HUDEP-2 (cell line): Measurements from ENCODE around the gene DIAPH3.

ENCODE experiments used
- DNase-seq, 76 experiments: peaks; one replicate each; lab custom pipeline; 2025; ENCODE audit not compliant: unreplicated experiment in 76 of 76; lab: John Stamatoyannopoulos, UW

Gene DIAPH3

GRCh38 chr13:59806801-59807200, 356.9 kb downstream of the DIAPH3 start:
- DNase-seq = no peak

- DNase-seq = no peak
These were observed 362.4 kb downstream of the DIAPH3 start for GRCh38 chr13:59801107-59801880.

DNA sequence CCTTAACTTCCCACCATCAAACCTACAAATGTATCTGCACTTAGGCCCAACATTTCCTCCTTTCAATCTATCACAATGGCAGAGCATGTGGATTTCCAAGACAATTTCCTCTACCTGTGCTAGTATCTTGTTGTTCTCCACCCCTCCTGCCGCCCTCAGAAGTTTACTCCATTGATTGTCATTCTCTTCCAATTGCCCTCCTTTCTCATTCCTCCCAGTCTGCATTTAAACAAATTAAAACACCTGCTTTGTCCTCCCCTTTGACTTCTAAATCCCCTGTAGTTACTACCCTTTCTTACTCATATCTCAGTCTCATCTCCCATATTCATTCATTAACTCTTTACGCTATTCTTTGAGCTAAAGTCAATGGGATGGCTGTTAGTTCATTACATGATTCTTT, 370.6 kb downstream of the DIAPH3 start:
- DNase-seq = no peak

DNA sequence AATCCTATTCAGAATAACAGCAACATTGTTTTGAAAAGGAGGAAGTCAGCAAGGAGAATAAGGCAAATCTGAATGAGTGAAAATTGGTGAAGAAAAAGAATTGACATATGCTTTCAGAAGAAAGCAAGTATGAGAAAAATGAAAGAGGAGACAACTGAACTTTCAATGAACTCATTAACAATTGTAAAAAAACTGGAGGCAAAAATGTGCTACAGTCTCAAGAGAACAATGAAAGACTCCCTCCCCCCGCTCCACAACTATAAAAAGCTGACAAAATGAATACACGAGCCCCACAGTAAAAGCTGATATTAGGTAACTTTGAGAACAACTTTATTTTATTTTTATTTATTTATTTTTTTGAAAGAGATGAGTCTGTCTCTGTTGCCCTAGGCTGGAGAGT, 373.1 kb downstream of the DIAPH3 start:
- DNase-seq = no peak

DNA sequence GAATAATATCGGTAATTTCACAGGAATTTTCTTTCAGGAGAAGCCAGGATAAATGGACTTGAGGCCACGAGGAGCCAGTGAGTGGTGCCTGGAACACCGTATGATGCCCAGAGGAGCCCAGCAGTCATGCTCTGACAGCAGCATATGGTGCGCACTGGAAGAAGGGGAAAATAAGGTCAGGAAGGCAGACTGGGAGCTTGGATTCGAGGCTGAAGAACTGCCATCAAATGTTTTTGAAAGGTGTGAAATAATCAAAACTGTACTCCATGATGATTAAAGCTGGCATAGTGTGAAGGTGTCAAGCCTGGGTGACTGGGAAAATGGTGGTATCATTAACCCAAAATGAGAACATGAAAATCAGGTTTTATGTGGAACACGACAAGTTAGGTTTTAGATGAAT, 374.2 kb downstream of the DIAPH3 start:
- DNase-seq = no peak

DNA sequence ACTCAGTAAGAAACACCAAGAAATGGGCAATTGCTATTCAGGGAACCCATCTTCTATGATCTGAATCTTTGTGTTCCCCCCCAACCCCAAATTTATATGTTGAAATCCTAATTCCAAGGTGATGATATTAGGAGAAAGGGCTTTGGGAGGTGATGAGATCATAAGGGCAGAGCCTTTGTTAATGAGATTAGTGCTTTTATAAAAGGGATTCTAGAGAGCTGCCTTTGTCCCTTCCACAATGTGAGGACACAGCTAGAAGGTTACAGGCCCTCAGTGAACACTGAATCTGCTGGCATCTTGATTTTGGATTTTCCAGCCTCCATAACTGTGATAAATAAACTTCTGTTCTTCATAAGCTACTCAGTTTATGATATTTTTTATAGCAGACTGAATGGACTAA, 376.0 kb downstream of the DIAPH3 start:
- DNase-seq = no peak

- DNase-seq = no peak
These were observed 381.0 kb downstream of the DIAPH3 start for GRCh38 chr13:59782696-59783095.

DNA sequence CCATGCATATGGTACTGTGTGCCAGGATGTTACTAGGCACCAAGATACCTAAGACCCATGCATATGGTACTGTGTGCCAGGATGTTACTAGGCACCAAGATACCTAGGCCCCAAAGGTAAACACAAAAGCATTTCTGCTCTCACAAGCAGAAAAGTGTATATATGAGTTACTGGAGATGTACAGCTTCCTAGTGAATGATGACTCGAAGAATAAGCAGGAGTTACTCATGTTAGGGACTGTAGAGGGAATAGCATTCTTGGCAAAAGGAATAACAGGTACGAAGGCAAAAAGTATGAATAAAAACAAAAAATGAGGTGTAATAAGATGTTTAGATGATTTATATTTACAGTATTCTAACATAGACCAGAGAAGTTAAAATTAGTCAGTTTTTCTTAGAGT, 383.7 kb downstream of the DIAPH3 start:
- DNase-seq = no peak

DNA sequence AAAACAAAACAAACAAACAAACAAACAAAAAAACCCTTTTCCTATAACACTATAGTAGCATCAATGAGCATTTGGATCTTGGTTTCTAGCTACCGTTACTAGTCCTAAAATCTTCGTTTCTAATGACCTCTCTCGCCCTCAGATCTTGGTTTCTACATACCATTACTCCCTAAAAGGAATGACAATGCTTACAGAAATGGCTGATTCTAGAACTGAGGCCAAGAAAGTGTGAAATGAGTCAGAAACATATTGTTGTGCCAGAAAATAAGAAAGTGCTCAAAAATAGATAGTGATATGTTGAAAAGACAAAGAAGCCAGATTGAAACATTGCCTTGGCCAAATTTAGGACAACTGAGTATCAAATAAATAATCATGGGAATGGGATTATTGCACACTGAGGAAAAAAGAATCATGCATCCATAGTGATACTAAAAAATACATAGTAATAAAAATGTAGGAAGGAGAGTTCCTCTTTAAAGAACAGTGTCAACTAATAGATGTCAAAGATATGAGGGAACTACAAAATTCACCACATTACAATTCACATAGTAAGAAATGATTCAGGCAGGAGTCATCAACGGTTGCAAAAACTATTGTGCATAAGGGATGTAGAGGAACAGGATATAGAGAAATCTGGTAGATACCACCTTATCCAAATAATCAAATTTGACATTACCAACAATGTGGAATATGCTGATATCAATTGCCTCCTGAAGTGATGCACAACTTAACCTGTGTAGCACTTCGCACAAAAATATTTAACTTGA, 386.6 kb downstream of the DIAPH3 start:
- no peak for DNase-seq

DNA sequence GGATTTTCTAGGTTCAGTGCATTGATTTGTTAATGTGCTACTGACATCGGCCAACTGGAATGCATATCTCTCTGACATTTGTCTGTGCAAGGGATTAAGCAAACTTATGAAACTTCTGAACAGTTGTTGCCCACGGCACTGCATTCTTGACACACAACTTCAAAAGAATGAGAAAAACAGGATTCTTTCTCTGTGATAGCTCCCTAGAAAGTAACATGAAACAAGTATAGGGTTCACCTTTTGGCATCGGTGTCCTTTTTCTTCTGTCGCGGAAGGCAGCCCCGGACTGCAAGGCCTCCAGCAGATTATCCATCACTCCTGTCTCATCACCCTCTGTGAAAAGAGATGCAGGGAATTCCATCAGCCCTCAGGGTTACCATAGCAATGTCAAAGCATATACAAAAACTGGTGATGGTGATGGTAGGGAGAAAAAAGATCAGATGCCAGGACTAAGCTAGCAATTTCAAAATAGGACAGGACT, 389.2 kb downstream of the DIAPH3 start:
- no peak for DNase-seq

DNA sequence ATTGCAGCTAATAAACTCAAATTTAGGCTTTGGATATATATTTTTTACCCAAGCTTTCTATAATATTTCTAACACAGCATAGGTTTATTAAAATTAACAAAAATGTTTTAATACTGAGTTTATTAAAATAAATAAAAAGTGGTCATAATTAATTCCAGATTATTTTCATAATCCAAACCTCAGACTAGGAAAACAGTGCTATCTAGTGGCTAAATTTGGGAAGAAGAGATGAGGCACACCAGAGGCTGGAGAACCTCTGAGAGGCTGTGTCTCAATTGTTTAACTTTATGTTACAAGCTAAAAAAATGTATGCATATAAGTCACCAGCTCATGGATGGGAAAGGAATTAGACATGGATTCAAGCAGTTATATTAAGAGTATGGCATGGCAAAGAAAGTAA, 392.5 kb downstream of the DIAPH3 start:
- DNase-seq = peak in 2 of 76 experiments; percentile 1 to 6

DNA sequence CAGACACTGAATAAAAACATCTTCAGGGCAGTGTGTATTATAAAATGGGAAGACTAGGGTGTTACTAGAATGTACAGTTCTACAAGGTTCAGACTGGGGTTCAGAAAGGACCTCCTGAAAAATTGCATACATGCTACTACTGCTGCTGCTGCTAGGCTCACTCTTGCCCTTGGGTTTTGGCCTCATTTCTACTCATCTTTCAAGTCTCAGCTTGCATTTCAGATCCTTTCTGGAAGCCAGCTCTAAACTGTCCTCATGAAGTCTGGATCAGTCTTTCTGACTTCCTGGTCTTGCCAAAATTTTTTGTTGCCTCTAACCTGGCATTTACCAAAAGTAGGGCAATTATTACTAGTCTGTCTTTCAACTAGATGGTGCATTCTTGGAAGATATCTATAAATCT, 393.3 kb downstream of the DIAPH3 start:
- DNase-seq = no peak

DNA sequence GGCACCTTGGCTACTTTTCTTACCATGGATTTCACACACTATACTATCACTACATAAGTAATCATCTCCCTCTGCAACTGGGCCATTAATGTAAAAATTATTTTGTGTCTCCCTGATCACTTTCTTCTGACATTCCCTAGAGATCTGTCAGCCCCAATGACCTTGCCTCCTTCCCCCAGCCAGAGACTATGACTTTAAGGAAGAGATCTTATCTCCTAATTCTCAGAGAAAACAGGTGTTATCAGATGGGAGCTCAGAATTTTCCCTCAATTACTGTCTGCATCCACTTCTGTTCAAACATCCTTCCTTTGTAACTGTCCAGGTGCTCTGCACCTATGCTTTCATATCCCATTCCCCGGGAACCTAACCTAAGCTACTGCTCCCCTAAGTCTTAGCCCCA, 397.5 kb downstream of the DIAPH3 start:
- DNase-seq = no peak

DNA sequence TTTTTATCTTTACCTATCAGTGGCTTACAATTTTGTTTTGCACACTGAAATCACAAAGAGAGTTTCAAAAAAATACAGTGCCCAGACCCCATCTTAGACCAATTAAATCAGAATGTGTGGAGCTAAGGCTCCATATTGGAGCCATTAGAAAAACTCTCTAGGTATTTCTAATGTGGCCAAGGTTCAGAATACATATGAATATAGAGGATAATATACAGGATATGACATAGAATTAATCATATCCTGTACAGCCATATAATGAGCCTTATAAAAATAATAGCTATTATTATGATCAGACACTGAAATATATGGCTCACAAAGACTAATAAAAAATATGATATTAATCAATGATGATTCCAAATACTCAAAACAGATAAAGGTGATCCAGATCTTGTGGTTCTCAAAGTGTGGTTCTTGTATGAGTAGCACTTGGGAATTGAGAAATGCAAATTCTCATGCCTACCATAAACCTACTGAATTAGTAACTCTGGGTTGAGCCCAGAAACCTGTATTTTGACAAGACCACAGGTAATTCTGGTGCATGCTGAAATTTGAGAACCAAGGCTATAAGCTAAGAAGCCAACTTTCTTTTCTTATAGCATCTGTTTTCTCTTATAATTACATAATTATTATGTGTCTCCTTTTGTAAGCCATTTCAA, 408.0 kb downstream of the DIAPH3 start:
- no peak for DNase-seq

GRCh38 chr13:59754411-59754810, 409.3 kb downstream of the DIAPH3 start:
- DNase-seq = no peak

DNA sequence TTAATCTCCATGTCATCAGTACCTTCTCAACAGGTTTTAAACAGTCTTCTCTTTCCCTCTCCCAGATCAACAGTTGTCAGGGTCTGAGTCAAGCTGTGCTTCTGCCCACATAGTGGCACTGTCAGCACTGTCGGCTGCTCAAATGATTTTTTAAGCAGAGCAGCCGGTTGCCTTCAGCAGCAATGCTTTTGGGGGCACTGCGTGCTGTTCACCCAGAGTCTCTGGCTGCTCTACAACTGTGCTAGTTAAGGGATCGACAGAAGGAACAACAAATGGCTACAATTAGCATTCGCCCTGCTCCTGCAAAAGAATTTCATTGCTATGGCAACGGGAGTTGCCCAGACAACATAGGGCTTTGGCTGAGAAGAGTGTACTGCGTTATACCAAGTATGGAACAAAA, 412.9 kb downstream of the DIAPH3 start:
- no peak for DNase-seq

GRCh38 chr13:59748046-59748445, 415.7 kb downstream of the DIAPH3 start:
- DNase-seq = no peak

- peak in 5 of 76 experiments; percentile 0 to 10 (median 7) for DNase-seq
These were observed 416.2 kb downstream of the DIAPH3 start for GRCh38 chr13:59747529-59747928.

DNA sequence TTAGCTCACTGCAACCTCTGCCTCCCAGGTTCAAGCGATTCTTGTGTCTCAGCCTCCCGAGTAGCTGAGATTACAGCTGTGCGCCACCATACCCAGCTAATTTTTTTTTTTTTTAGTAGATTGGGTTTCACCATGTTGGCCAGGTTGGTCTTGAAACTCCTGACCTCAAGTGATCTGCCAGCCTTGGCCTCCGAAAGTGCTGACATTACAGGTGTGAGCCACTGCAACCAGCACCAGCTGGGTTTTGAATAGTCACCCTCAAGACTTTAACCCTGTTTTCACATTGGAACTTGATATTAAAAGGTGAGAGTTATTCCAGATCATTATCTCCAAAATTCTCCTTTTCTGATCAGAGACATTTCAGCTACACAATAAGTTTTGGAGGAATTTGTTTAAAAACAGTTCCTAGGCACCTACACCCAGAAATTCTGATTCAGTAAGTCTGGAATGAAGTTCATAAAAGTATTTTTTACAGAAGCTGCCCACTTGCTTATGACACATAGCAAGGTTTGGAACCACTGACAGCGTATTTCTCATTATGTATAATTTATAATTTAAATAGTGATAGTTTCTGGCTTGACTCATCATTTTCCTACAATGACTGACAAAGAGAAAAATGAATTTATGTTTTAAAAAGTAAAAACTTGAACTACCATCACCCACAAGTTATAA, 417.3 kb downstream of the DIAPH3 start:
- DNase-seq = no peak

- no peak for DNase-seq
These were observed 418.3 kb downstream of the DIAPH3 start for GRCh38 chr13:59745392-59745788.
